ENCODE data around the gene B3GALT5. TPM values are rescaled to one million over a fixed set of nuclear protein-coding genes. Genes with fewer than 3 reads are reported as not detected.

The B3GALT5 gene
- total and polyA plus RNA-seq, 8 donors, result 0.12 to 8.3 (median 2.7) TPM; not detected in 1

GRCh38 chr21:39634507-39634906, 21.8 kb downstream of the B3GALT5 start:
- WGBS, 5 donors, result 95 to 98% (median 97%) methylated on average over 10 of the region's 10 CpGs
- peaks cover 0 to 16% (median 7%) of the 10 kb centered on the region in 4 donors for H3K4me1 ChIP-seq
- intact Hi-C loops (cut with DNase I; ENCODE audit: low total_unique reads), result no loop called here

GRCh38 chr21:39637197-39637970, 24.6 kb downstream of the B3GALT5 start:
- H3K4me3 ChIP-seq, result no peak overlapping the region
- H3K27ac ChIP-seq, result peak overlapping the region in 2 of 5 donors; percentile 6 to 40
- DNase-seq, result peak in 1 of 2 donors; percentile 64
- TF ChIP-seq POLR2A (IDR thresholded peaks at IDR 0.05) (no peak), POLR2AphosphoS5 (IDR thresholded peaks at IDR 0.05) (no peak), EP300 (IDR thresholded peaks at IDR 0.05) (no peak), CTCF (IDR thresholded peaks at IDR 0.05) (no peak)
- H3K4me1 ChIP-seq, result peaks cover 0 to 14% (median 7%) of the 10 kb centered on the region in 4 donors
- H3K36me3 ChIP-seq, result no peaks in the 10 kb centered on the region
- H3K27me3 ChIP-seq, result peaks cover 0 to 13% (median 0%) of the 10 kb centered on the region in 3 donors
- H3K9me3 ChIP-seq, result no peaks in the 10 kb centered on the region
- intact Hi-C loops (cut with DNase I; ENCODE audit: low total_unique reads), result no loop called here
- 58 to 71% (median 62%) methylated on average over 8 of the region's 8 CpGs for WGBS, 5 donors

More at GRCh38 chr21:39634507-39634906, 21.8 kb downstream of the B3GALT5 start:
- DNase-seq, result no peak
- Histone ChIP-seq H3K27me3 (peaks cover 0 to 13% (median 0%) of the 10 kb centered on the region in 3 donors), H3K36me3 (no peaks in the 10 kb centered on the region), H3K27ac (no peak overlapping the region), H3K9me3 (no peaks in the 10 kb centered on the region), H3K4me3 (no peak overlapping the region)
- no peak for TF ChIP-seq POLR2AphosphoS5 (IDR thresholded peaks at IDR 0.05)
- no peak for TF ChIP-seq CTCF (IDR thresholded peaks at IDR 0.05)
- no peak for TF ChIP-seq POLR2A (IDR thresholded peaks at IDR 0.05)
- TF ChIP-seq EP300 (IDR thresholded peaks at IDR 0.05), result no peak

GRCh38 chr21:39637971-39638240, 25.2 kb downstream of the B3GALT5 start:
- Histone ChIP-seq H3K4me3 (no peak overlapping the region), H3K27ac (peak overlapping the region in 1 of 5 donors; percentile 40), H3K4me1 (peaks cover 0 to 18% (median 7%) of the 10 kb centered on the region in 4 donors), H3K27me3 (peaks cover 0 to 13% (median 0%) of the 10 kb centered on the region in 3 donors), H3K9me3 (no peaks in the 10 kb centered on the region), H3K36me3 (no peaks in the 10 kb centered on the region)
- 64 to 82% (median 72%) methylated on average over 5 of the region's 5 CpGs for WGBS, 5 donors
- no peak for DNase-seq
- TF ChIP-seq EP300 (IDR thresholded peaks at IDR 0.05), result no peak
- TF ChIP-seq POLR2A (IDR thresholded peaks at IDR 0.05), result no peak
- TF ChIP-seq CTCF (IDR thresholded peaks at IDR 0.05), result no peak
- TF ChIP-seq POLR2AphosphoS5 (IDR thresholded peaks at IDR 0.05), result no peak
- intact Hi-C loops (cut with DNase I; ENCODE audit: low total_unique reads), result no loop called here

GRCh38 chr21:39638281-39638680, 25.5 kb downstream of the B3GALT5 start:
- no peak overlapping the region for H3K4me3 ChIP-seq
- H3K9me3 ChIP-seq, result no peaks in the 10 kb centered on the region
- no peak for DNase-seq
- no peaks in the 10 kb centered on the region for H3K36me3 ChIP-seq
- peaks cover 0 to 22% (median 8%) of the 10 kb centered on the region in 4 donors for H3K4me1 ChIP-seq
- TF ChIP-seq POLR2AphosphoS5 (IDR thresholded peaks at IDR 0.05) (no peak), CTCF (IDR thresholded peaks at IDR 0.05) (no peak), POLR2A (IDR thresholded peaks at IDR 0.05) (no peak), EP300 (IDR thresholded peaks at IDR 0.05) (no peak)
- peaks cover 0 to 13% (median 0%) of the 10 kb centered on the region in 3 donors for H3K27me3 ChIP-seq
- 78 to 83% (median 81%) methylated on average over 11 to 13 of the region's 13 CpGs for WGBS, 5 donors
- intact Hi-C loops (cut with DNase I; ENCODE audit: low total_unique reads), result no loop called here
- H3K27ac ChIP-seq, result peak overlapping the region in 3 of 5 donors; percentile 40 to 56 (median 46)
